Measurements from ENCODE around the gene MAGIX. TPM values are rescaled to one million over a fixed set of nuclear protein-coding genes. Genes with fewer than 3 reads are reported as not detected.
"Not testable (repeated sequence)": the region's sequence is repeated elsewhere in the genome, so short reads cannot be mapped to it uniquely, and the experiment has no call there.

MAGIX gene
- total RNA-seq (1 to 10 TPM; 2.0 to 6.2 TPM), polyA plus RNA-seq (ENCODE audit: insufficient read length in 2 of 2) (1 to 10 TPM; 5.5 to 6.0 TPM)
- long read RNA-seq, donor 1, partial matches to known transcripts, result 0 of 1 reads
- long read RNA-seq, donor 1, other reads (novel, unspliced or antisense), result 0 of 1 reads
- long read RNA-seq, donor 2, result 0 reads
- long read RNA-seq, donor 3, result 0 reads
- long read RNA-seq, donor 4, partial matches to known transcripts, result 0 of 1 reads
- long read RNA-seq, donor 4, other reads (novel, unspliced or antisense), result 0 of 1 reads

DNA sequence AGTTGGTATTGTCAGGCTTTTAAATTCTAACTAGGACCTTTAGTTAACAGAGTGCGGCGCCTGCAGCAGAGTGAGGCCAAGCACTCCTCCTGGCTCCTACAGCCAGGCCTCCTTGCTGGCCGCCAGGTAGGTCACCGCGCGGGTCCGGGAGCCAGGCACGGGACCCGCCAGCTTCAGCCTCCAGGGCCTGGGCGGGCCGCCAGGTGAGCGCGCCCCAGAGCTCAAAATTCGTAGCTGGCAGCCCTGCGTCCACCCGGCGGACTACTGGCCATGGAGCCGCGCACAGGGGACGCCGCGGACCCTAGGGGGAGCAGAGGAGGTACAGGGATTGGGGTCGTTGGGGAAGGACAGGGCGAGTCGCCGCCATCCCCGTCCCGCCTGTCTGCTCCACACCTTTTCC lies at the start of gene MAGIX:
MAGIX (plus strand) TSS at position 139 of the 400 bp plus-strand sequence; CDS start at position 271, 132 bp downstream.
- H3K4me1 ChIP-seq (ENCODE audit: control insufficient read depth, insufficient read depth, low read length), result peaks cover 32% of the 10 kb centered on the region
- H3K9me3 ChIP-seq (ENCODE audit: control insufficient read depth, insufficient read depth, low read length), result no peaks in the 10 kb centered on the region
- peak within 1 kb of the TSS; percentile 35 for H3K4me3 ChIP-seq (ENCODE audit: low read depth, low read length)
- H3K27me3 ChIP-seq (ENCODE audit: control insufficient read depth, insufficient read depth, low read length), result no peaks in the 10 kb centered on the region
- peaks cover 5% of the 10 kb centered on the region for H3K36me3 ChIP-seq (ENCODE audit: control insufficient read depth, insufficient read depth, low read length)
- WGBS (ENCODE audit: insufficient coverage), result 32% methylated on average over 22 of the region's 28 CpGs
- H3K27ac ChIP-seq (ENCODE audit: low read depth, low read length), result peak within 1 kb of the TSS; percentile 73
- DNase-seq (ENCODE audit: low read depth in 4 of 6, low spot score in 6 of 6), result no peak

DNA sequence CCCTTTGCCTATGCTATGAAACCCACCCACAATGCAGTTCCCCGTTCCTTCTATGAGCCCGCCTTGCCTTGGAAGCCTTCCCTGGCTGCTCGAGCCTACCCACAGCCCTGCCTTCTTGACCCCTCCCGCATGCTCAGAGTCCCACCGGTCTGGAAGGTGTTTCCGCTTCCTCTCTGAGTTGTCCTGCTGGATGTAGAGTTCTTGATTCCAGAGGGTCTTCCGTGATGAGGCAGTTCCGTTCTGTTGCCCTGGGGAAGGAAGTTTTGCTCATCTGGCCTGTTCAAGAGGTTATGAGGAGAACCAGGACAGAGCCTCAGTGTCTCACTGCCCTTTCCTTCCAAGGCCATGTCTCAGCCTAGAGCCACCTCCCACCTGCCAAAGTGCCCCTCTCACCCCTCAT lies 46.5 kb upstream of the MAGIX start:
- H3K27ac ChIP-seq (ENCODE audit: low read depth, low read length), result no peak overlapping the region
- peaks cover 1% of the 10 kb centered on the region for H3K9me3 ChIP-seq (ENCODE audit: control insufficient read depth, insufficient read depth, low read length)
- 80% methylated on average over 7 of the region's 8 CpGs for WGBS (ENCODE audit: insufficient coverage)
- no peak overlapping the region for H3K4me3 ChIP-seq (ENCODE audit: low read depth, low read length)
- H3K36me3 ChIP-seq (ENCODE audit: control insufficient read depth, insufficient read depth, low read length), result peaks cover 61% of the 10 kb centered on the region
- no peaks in the 10 kb centered on the region for H3K27me3 ChIP-seq (ENCODE audit: control insufficient read depth, insufficient read depth, low read length)
- DNase-seq (ENCODE audit: low read depth in 4 of 6, low spot score in 6 of 6), result no peak
- H3K4me1 ChIP-seq (ENCODE audit: control insufficient read depth, insufficient read depth, low read length), result peaks cover 9% of the 10 kb centered on the region

- Histone ChIP-seq H3K27ac (ENCODE audit: low read depth, low read length) (no peak overlapping the region), H3K27me3 (ENCODE audit: control insufficient read depth, insufficient read depth, low read length) (no peaks in the 10 kb centered on the region), H3K4me1 (ENCODE audit: control insufficient read depth, insufficient read depth, low read length) (peaks cover 9% of the 10 kb centered on the region), H3K4me3 (ENCODE audit: low read depth, low read length) (no peak overlapping the region), H3K36me3 (ENCODE audit: control insufficient read depth, insufficient read depth, low read length) (peaks cover 64% of the 10 kb centered on the region), H3K9me3 (ENCODE audit: control insufficient read depth, insufficient read depth, low read length) (peaks cover 1% of the 10 kb centered on the region)
- WGBS (ENCODE audit: insufficient coverage), result 71% methylated on average over 3 of the region's 5 CpGs
- DNase-seq (ENCODE audit: low read depth in 4 of 6, low spot score in 6 of 6), result no peak
Measured at GRCh38 chrX:49116716-49117115, 45.8 kb upstream of the MAGIX start.

DNA sequence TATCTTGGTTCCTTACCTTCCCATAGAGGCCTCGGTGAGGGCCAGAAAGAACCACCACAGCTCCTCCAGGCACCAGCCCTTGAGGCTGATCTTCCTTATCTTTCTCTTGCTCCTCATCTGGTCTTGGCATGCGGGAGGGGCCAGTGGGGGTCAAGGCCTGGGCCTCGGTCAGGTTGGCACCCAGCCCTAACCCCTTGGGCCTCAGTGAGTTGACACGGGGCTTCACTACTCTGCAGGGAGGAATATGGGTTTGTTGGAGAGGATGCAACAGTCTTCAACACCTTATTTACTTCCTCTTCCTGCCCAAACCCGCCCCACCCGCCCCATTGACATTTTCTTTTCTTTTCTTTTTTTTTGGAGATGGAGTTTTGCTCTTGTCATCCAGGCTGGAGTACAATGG lies 45.0 kb upstream of the MAGIX start:
- Histone ChIP-seq H3K4me3 (ENCODE audit: low read depth, low read length) (no peak overlapping the region), H3K4me1 (ENCODE audit: control insufficient read depth, insufficient read depth, low read length) (peaks cover 15% of the 10 kb centered on the region), H3K27ac (ENCODE audit: low read depth, low read length) (no peak overlapping the region), H3K27me3 (ENCODE audit: control insufficient read depth, insufficient read depth, low read length) (no peaks in the 10 kb centered on the region), H3K9me3 (ENCODE audit: control insufficient read depth, insufficient read depth, low read length) (peaks cover 1% of the 10 kb centered on the region), H3K36me3 (ENCODE audit: control insufficient read depth, insufficient read depth, low read length) (peaks cover 72% of the 10 kb centered on the region)
- DNase-seq (ENCODE audit: low read depth in 4 of 6, low spot score in 6 of 6), result no peak
- 100% methylated on average over 1 of the region's 6 CpGs for WGBS (ENCODE audit: insufficient coverage)

GRCh38 chrX:49120091-49120490 lies 42.5 kb upstream of the MAGIX start:
- WGBS (ENCODE audit: insufficient coverage), result 61% methylated on average over 1 of the region's 1 CpG
- peaks cover 58% of the 10 kb centered on the region for H3K36me3 ChIP-seq (ENCODE audit: control insufficient read depth, insufficient read depth, low read length)
- H3K27ac ChIP-seq (ENCODE audit: low read depth, low read length), result no peak overlapping the region
- peaks cover 1% of the 10 kb centered on the region for H3K9me3 ChIP-seq (ENCODE audit: control insufficient read depth, insufficient read depth, low read length)
- H3K4me1 ChIP-seq (ENCODE audit: control insufficient read depth, insufficient read depth, low read length), result peaks cover 12% of the 10 kb centered on the region
- DNase-seq (ENCODE audit: low read depth in 4 of 6, low spot score in 6 of 6), result no peak
- no peaks in the 10 kb centered on the region for H3K27me3 ChIP-seq (ENCODE audit: control insufficient read depth, insufficient read depth, low read length)
- no peak overlapping the region for H3K4me3 ChIP-seq (ENCODE audit: low read depth, low read length)

DNA sequence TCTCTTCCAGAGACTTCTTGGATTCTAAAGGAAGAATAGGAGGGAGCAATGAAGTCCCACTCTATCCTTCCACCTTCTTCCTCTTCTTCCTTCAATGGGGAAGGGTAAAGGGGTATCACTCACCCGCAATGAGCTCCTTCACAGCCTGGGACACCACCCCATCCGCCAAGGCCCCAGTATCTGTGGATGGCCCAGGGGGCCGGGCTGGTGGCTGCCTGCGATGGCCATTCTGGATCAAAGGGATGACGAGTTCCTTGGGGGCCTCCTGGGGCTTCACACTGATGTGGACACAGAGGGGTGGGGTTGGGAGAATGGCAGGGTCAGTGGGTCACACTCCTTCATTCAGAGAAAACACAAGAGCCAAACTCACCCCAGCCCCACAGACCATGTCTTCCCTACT lies 40.1 kb upstream of the MAGIX start:
- no peaks in the 10 kb centered on the region for H3K9me3 ChIP-seq (ENCODE audit: control insufficient read depth, insufficient read depth, low read length)
- 80% methylated on average over 2 of the region's 5 CpGs for WGBS (ENCODE audit: insufficient coverage)
- peaks cover 35% of the 10 kb centered on the region for H3K36me3 ChIP-seq (ENCODE audit: control insufficient read depth, insufficient read depth, low read length)
- no peak for DNase-seq (ENCODE audit: low read depth in 4 of 6, low spot score in 6 of 6)
- H3K4me3 ChIP-seq (ENCODE audit: low read depth, low read length), result peak overlapping the region; percentile 83
- no peak overlapping the region for H3K27ac ChIP-seq (ENCODE audit: low read depth, low read length)
- H3K4me1 ChIP-seq (ENCODE audit: control insufficient read depth, insufficient read depth, low read length), result peaks cover 12% of the 10 kb centered on the region
- H3K27me3 ChIP-seq (ENCODE audit: control insufficient read depth, insufficient read depth, low read length), result no peaks in the 10 kb centered on the region

GRCh38 chrX:49127742-49128258 lies 34.8 kb upstream of the MAGIX start:
- WGBS (ENCODE audit: insufficient coverage), result 78% methylated on average over 5 of the region's 13 CpGs
- H3K27ac ChIP-seq (ENCODE audit: low read depth, low read length); H3K4me1 ChIP-seq (ENCODE audit: control insufficient read depth, insufficient read depth, low read length); H3K27me3 ChIP-seq (ENCODE audit: control insufficient read depth, insufficient read depth, low read length); H3K36me3 ChIP-seq (ENCODE audit: control insufficient read depth, insufficient read depth, low read length); H3K9me3 ChIP-seq (ENCODE audit: control insufficient read depth, insufficient read depth, low read length); H3K4me3 ChIP-seq (ENCODE audit: low read depth, low read length); DNase-seq (ENCODE audit: low read depth in 4 of 6, low spot score in 6 of 6): not testable (repeated sequence)

DNA sequence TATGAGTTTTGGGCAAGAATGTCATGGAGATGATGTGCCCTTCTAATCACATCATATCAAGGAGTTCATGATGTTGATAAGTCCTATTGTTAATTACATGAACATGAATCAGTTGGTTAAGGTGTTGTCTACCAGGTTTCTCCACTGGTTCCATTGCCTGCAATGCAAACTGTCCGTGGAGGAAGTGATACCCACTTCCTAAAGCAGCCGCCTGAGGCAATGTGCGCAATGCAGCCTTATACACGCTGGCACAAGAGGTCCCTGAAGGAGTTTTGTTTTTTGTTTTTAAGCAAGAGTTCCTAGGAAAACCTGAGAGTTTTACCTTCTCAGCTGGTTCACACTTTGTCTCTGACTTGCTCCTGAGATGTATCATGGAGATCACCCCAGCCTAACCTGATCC lies 33.1 kb upstream of the MAGIX start:
- Histone ChIP-seq H3K4me1 (ENCODE audit: control insufficient read depth, insufficient read depth, low read length) (no peaks in the 10 kb centered on the region), H3K9me3 (ENCODE audit: control insufficient read depth, insufficient read depth, low read length) (no peaks in the 10 kb centered on the region)
- WGBS (ENCODE audit: insufficient coverage), result 70% methylated on average over 3 of the region's 4 CpGs

DNA sequence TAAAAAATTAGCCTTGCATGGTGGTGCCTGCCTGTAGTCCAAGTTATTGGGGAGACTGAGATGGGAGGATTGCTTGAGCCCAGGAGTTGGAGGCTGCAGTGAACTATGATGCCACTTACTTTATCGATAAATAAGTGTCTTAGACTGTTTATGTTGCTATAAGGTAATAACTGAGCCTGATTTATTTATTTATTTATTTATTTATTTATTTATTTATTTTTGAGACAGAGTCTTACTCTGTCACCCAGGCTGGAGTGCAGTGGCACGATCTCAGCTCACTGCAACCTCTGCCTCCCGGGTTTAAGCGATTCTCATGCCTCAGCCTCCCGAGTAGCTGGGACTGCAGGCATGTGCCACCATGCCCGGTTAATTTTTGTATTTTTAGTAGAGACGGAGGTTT lies 30.3 kb upstream of the MAGIX start:
- H3K27ac ChIP-seq (ENCODE audit: low read depth, low read length); DNase-seq (ENCODE audit: low read depth in 4 of 6, low spot score in 6 of 6); H3K4me1 ChIP-seq (ENCODE audit: control insufficient read depth, insufficient read depth, low read length); H3K36me3 ChIP-seq (ENCODE audit: control insufficient read depth, insufficient read depth, low read length); H3K9me3 ChIP-seq (ENCODE audit: control insufficient read depth, insufficient read depth, low read length); H3K4me3 ChIP-seq (ENCODE audit: low read depth, low read length); H3K27me3 ChIP-seq (ENCODE audit: control insufficient read depth, insufficient read depth, low read length): not testable (repeated sequence)
- WGBS (ENCODE audit: insufficient coverage), result 92% methylated on average over 5 of the region's 7 CpGs

More for the DNA sequence above, 33.1 kb upstream of the MAGIX start:
- H3K4me3 ChIP-seq (ENCODE audit: low read depth, low read length), result no peak overlapping the region
- H3K27ac ChIP-seq (ENCODE audit: low read depth, low read length), result no peak overlapping the region
- no peak for DNase-seq (ENCODE audit: low read depth in 4 of 6, low spot score in 6 of 6)
- no peaks in the 10 kb centered on the region for H3K27me3 ChIP-seq (ENCODE audit: control insufficient read depth, insufficient read depth, low read length)
- H3K36me3 ChIP-seq (ENCODE audit: control insufficient read depth, insufficient read depth, low read length), result no peaks in the 10 kb centered on the region

- no CpG with 5 or more reads among the region's 1 CpG for WGBS (ENCODE audit: insufficient coverage)
Measured at GRCh38 chrX:49133759-49134158, 28.8 kb upstream of the MAGIX start.

More at GRCh38 chrX:49133759-49134158, 28.8 kb upstream of the MAGIX start:
- Histone ChIP-seq H3K4me3 (ENCODE audit: low read depth, low read length) (no peak overlapping the region), H3K9me3 (ENCODE audit: control insufficient read depth, insufficient read depth, low read length) (no peaks in the 10 kb centered on the region), H3K27ac (ENCODE audit: low read depth, low read length) (no peak overlapping the region), H3K27me3 (ENCODE audit: control insufficient read depth, insufficient read depth, low read length) (no peaks in the 10 kb centered on the region), H3K36me3 (ENCODE audit: control insufficient read depth, insufficient read depth, low read length) (no peaks in the 10 kb centered on the region), H3K4me1 (ENCODE audit: control insufficient read depth, insufficient read depth, low read length) (no peaks in the 10 kb centered on the region)
- DNase-seq (ENCODE audit: low read depth in 4 of 6, low spot score in 6 of 6), result no peak
